Femur (tissue), 1 donor: ENCODE results near the gene INO80E.

Source experiments
- DNase-seq: peaks from one replicate; pipeline ENCODE4 v3.0.0-alpha.2; 2017

The INO80E gene

GRCh38 chr16:29975811-29976511, 20.1 kb upstream of the INO80E start:
- DNase-seq = no peak

- no peak for DNase-seq
Observed at GRCh38 chr16:29977063-29977825, 18.8 kb upstream of the INO80E start.

GRCh38 chr16:29978081-29978480, 18.0 kb upstream of the INO80E start:
- no peak for DNase-seq

GRCh38 chr16:29978564-29979270, 17.3 kb upstream of the INO80E start:
- no peak for DNase-seq

GRCh38 chr16:29982560-29983419, 13.3 kb upstream of the INO80E start:
- DNase-seq = no peak

- no peak for DNase-seq
Observed at GRCh38 chr16:29983420-29984136, 12.5 kb upstream of the INO80E start.

- DNase-seq = no peak
Observed at GRCh38 chr16:29984137-29984763, 11.8 kb upstream of the INO80E start.

GRCh38 chr16:29984764-29985147, 11.3 kb upstream of the INO80E start:
- no peak for DNase-seq

- no peak for DNase-seq
Observed at GRCh38 chr16:29985271-29985811, 10.7 kb upstream of the INO80E start.

GRCh38 chr16:29986231-29986630, 9.8 kb upstream of the INO80E start:
- DNase-seq = no peak

- no peak for DNase-seq
Observed at GRCh38 chr16:29986931-29987330, 9.1 kb upstream of the INO80E start.

GRCh38 chr16:29987371-29988085, 8.5 kb upstream of the INO80E start:
- no peak for DNase-seq

- no peak for DNase-seq
Observed at GRCh38 chr16:29988346-29989075, 7.5 kb upstream of the INO80E start.

GRCh38 chr16:29989111-29989858, 6.8 kb upstream of the INO80E start:
- no peak for DNase-seq

GRCh38 chr16:29990034-29990433, 6.0 kb upstream of the INO80E start:
- DNase-seq = no peak

GRCh38 chr16:29990883-29991570, 5.0 kb upstream of the INO80E start:
- DNase-seq = no peak

- DNase-seq = no peak
Observed at GRCh38 chr16:29991571-29991904, 4.5 kb upstream of the INO80E start.

GRCh38 chr16:29992344-29992967, 3.6 kb upstream of the INO80E start:
- no peak for DNase-seq
